ENCODE results near the gene RMC1. TPM values are rescaled to one million over a fixed set of nuclear protein-coding genes. Genes with fewer than 3 reads are reported as not detected.

RMC1 gene
- total and polyA plus RNA-seq, 2 experiments from 2014 or later: 10.4 to 28.0 TPM

GRCh38 chr18:23578891-23579653 is 75.8 kb downstream of the RMC1 start:
- Histone ChIP-seq H3K4me3 (no peak overlapping the region), H3K4me1 (ENCODE audit: low read depth) (peaks cover 11% of the 10 kb centered on the region), H3K36me3 (no peaks in the 10 kb centered on the region), H3K9me3 (ENCODE audit: low read depth) (no peaks in the 10 kb centered on the region), H3K27me3 (no peaks in the 10 kb centered on the region), H3K27ac (no peak overlapping the region)
- DNase-seq (ENCODE audit: low read depth in 1 of 2, low spot score in 1 of 2): peak in 1 of 2 donors; percentile 65
- TF ChIP-seq CTCF (IDR thresholded peaks at IDR 0.05; ENCODE audit: low read depth, low read length): no peak

GRCh38 chr18:23580677-23581367 is 77.5 kb downstream of the RMC1 start:
- no peak for DNase-seq (ENCODE audit: low read depth in 1 of 2, low spot score in 1 of 2)
- H3K27ac ChIP-seq: no peak overlapping the region
- no peaks in the 10 kb centered on the region for H3K27me3 ChIP-seq
- H3K4me3 ChIP-seq: no peak overlapping the region
- H3K36me3 ChIP-seq: no peaks in the 10 kb centered on the region
- peaks cover 11% of the 10 kb centered on the region for H3K4me1 ChIP-seq (ENCODE audit: low read depth)
- TF ChIP-seq CTCF (IDR thresholded peaks at IDR 0.05; ENCODE audit: low read depth, low read length): no peak
- H3K9me3 ChIP-seq (ENCODE audit: low read depth): no peaks in the 10 kb centered on the region

Other genes with a start within 250 kb of the RMC1 start
- gene RIOK3, start 50.2 kb upstream of the RMC1 start, total RNA-seq: 59.6 and 63.6 TPM in 2 replicates
- 83.7 and 95.7 TPM in 2 replicates for gene RIOK3, start 50.2 kb upstream of the RMC1 start, polyA plus RNA-seq
- gene NPC1, start 83.0 kb downstream of the RMC1 start, total RNA-seq: 22.4 and 25.9 TPM in 2 replicates
- 14.1 and 19.4 TPM in 2 replicates for gene NPC1, start 83.0 kb downstream of the RMC1 start, polyA plus RNA-seq
- 0.14 and 0.77 TPM in 2 replicates for gene ANKRD29, start 159.4 kb downstream of the RMC1 start, total RNA-seq
- 0.44 and 0.92 TPM in 2 replicates for gene ANKRD29, start 159.4 kb downstream of the RMC1 start, polyA plus RNA-seq
- 0.18 and 0.39 TPM in 2 replicates for gene LAMA3, start 185.9 kb downstream of the RMC1 start, total RNA-seq
- gene LAMA3, start 185.9 kb downstream of the RMC1 start, polyA plus RNA-seq: not detected in 2 replicates